ENCODE measurements around the gene FAM117B. TPM values are rescaled to one million over a fixed set of nuclear protein-coding genes. Genes with fewer than 3 reads are reported as not detected.
A peak's percentile ranks its signal among the peaks of the same experiment; 100 is the strongest.

FAM117B gene
- total RNA-seq (2014; rRNA removed; shearing (Covaris generic); ENCODE audit: low replicate concordance), result 0.40 and 1.2 TPM in 2 replicates

GRCh38 chr2:202634556-202635427 lies at the start of gene FAM117B:
FAM117B (plus strand) TSS chr2:202634969; CDS start chr2:202635188, 219 bp downstream.
- H3K9me3 ChIP-seq, result no peaks in the 10 kb centered on the region
- DNase-seq, result peak; percentile 98
- peak within 1 kb of the TSS; percentile 88 for H3K4me3 ChIP-seq
- no peaks in the 10 kb centered on the region for H3K36me3 ChIP-seq
- H3K27me3 ChIP-seq, result no peaks in the 10 kb centered on the region

- H3K9me3 ChIP-seq, result no peaks in the 10 kb centered on the region
- H3K4me3 ChIP-seq, result no peak overlapping the region
- peak; percentile 62 for DNase-seq
- H3K27me3 ChIP-seq, result no peaks in the 10 kb centered on the region
- no peaks in the 10 kb centered on the region for H3K36me3 ChIP-seq
Observed at GRCh38 chr2:202588647-202589581, 45.9 kb upstream of the FAM117B start.

- Histone ChIP-seq H3K36me3 (no peaks in the 10 kb centered on the region), H3K27me3 (no peaks in the 10 kb centered on the region), H3K4me3 (no peak overlapping the region), H3K9me3 (no peaks in the 10 kb centered on the region)
- DNase-seq, result no peak
Observed at GRCh38 chr2:202589582-202589949, 45.2 kb upstream of the FAM117B start.

- Histone ChIP-seq H3K36me3 (no peaks in the 10 kb centered on the region), H3K27me3 (no peaks in the 10 kb centered on the region), H3K4me3 (no peak overlapping the region), H3K9me3 (no peaks in the 10 kb centered on the region)
- no peak for DNase-seq
Observed at GRCh38 chr2:202592566-202592965, 42.2 kb upstream of the FAM117B start.

- Histone ChIP-seq H3K9me3 (no peaks in the 10 kb centered on the region), H3K27me3 (no peaks in the 10 kb centered on the region), H3K36me3 (no peaks in the 10 kb centered on the region), H3K4me3 (no peak overlapping the region)
- no peak for DNase-seq
Observed at GRCh38 chr2:202599105-202599504, 35.7 kb upstream of the FAM117B start.

GRCh38 chr2:202599911-202600310 lies 34.9 kb upstream of the FAM117B start:
- Histone ChIP-seq H3K9me3 (no peaks in the 10 kb centered on the region), H3K4me3 (no peak overlapping the region), H3K27me3 (no peaks in the 10 kb centered on the region), H3K36me3 (no peaks in the 10 kb centered on the region)
- DNase-seq, result no peak

- Histone ChIP-seq H3K27me3 (no peaks in the 10 kb centered on the region), H3K36me3 (no peaks in the 10 kb centered on the region), H3K4me3 (no peak overlapping the region), H3K9me3 (no peaks in the 10 kb centered on the region)
- no peak for DNase-seq
Observed at GRCh38 chr2:202604699-202605098, 30.1 kb upstream of the FAM117B start.

GRCh38 chr2:202605174-202605573 lies 29.6 kb upstream of the FAM117B start:
- Histone ChIP-seq H3K9me3 (no peaks in the 10 kb centered on the region), H3K4me3 (no peak overlapping the region), H3K27me3 (no peaks in the 10 kb centered on the region), H3K36me3 (no peaks in the 10 kb centered on the region)
- DNase-seq, result no peak

GRCh38 chr2:202608142-202608852 lies 26.5 kb upstream of the FAM117B start:
- no peak for DNase-seq
- Histone ChIP-seq H3K36me3 (no peaks in the 10 kb centered on the region), H3K4me3 (no peak overlapping the region), H3K9me3 (no peaks in the 10 kb centered on the region), H3K27me3 (no peaks in the 10 kb centered on the region)

GRCh38 chr2:202609381-202610145 lies 25.2 kb upstream of the FAM117B start:
- no peaks in the 10 kb centered on the region for H3K9me3 ChIP-seq

GRCh38 chr2:202610380-202610779 lies 24.4 kb upstream of the FAM117B start:
- Histone ChIP-seq H3K27me3 (no peaks in the 10 kb centered on the region), H3K9me3 (no peaks in the 10 kb centered on the region), H3K36me3 (no peaks in the 10 kb centered on the region), H3K4me3 (no peak overlapping the region)
- no peak for DNase-seq

More at GRCh38 chr2:202609381-202610145, 25.2 kb upstream of the FAM117B start:
- no peak for DNase-seq
- Histone ChIP-seq H3K36me3 (no peaks in the 10 kb centered on the region), H3K4me3 (no peak overlapping the region), H3K27me3 (no peaks in the 10 kb centered on the region)

- DNase-seq, result no peak
Observed at GRCh38 chr2:202612145-202612544, 22.6 kb upstream of the FAM117B start.

GRCh38 chr2:202613479-202613878 lies 21.3 kb upstream of the FAM117B start:
- no peaks in the 10 kb centered on the region for H3K27me3 ChIP-seq
- H3K9me3 ChIP-seq, result no peaks in the 10 kb centered on the region
- no peak overlapping the region for H3K4me3 ChIP-seq
- H3K36me3 ChIP-seq, result no peaks in the 10 kb centered on the region
- no peak for DNase-seq

More at GRCh38 chr2:202612145-202612544, 22.6 kb upstream of the FAM117B start:
- Histone ChIP-seq H3K36me3 (no peaks in the 10 kb centered on the region), H3K27me3 (no peaks in the 10 kb centered on the region), H3K4me3 (no peak overlapping the region), H3K9me3 (no peaks in the 10 kb centered on the region)

- DNase-seq, result no peak
- Histone ChIP-seq H3K9me3 (no peaks in the 10 kb centered on the region), H3K4me3 (no peak overlapping the region), H3K36me3 (no peaks in the 10 kb centered on the region), H3K27me3 (no peaks in the 10 kb centered on the region)
Observed at GRCh38 chr2:202624133-202624532, 10.6 kb upstream of the FAM117B start.

- Histone ChIP-seq H3K4me3 (no peak overlapping the region), H3K27me3 (no peaks in the 10 kb centered on the region), H3K36me3 (no peaks in the 10 kb centered on the region), H3K9me3 (no peaks in the 10 kb centered on the region)
- DNase-seq, result no peak
Observed at GRCh38 chr2:202627042-202627441, 7.7 kb upstream of the FAM117B start.

- no peak for DNase-seq
- H3K36me3 ChIP-seq, result no peaks in the 10 kb centered on the region
Observed at GRCh38 chr2:202628646-202629198, 6.0 kb upstream of the FAM117B start.

More at GRCh38 chr2:202628646-202629198, 6.0 kb upstream of the FAM117B start:
- no peaks in the 10 kb centered on the region for H3K9me3 ChIP-seq
- H3K27me3 ChIP-seq, result no peaks in the 10 kb centered on the region
- no peak overlapping the region for H3K4me3 ChIP-seq

Measured in MG63 (cell line).